ENCODE data around the gene BRME1. TPM values are rescaled to one million over a fixed set of nuclear protein-coding genes. Genes with fewer than 3 reads are reported as not detected.

The BRME1 gene
- total and polyA plus RNA-seq, 2 experiments from 2014 or later = 2.2 to 3.2 TPM

GRCh38 chr19:13942023-13942684, 36.2 kb upstream of the BRME1 start:
- H3K4me2 ChIP-seq = no peak overlapping the region
- no peaks in the 10 kb centered on the region for H3K4me1 ChIP-seq (ENCODE audit: insufficient read depth)
- no peak overlapping the region for H3K27ac ChIP-seq
- H4K20me1 ChIP-seq (ENCODE audit: insufficient read depth, poor library complexity, severe bottlenecking) = no peaks in the 10 kb centered on the region
- no peaks in the 10 kb centered on the region for H3K27me3 ChIP-seq
- no peaks in the 10 kb centered on the region for H3K9me2 ChIP-seq (replicated peaks; ENCODE audit: insufficient read depth)
- H3K9me3 ChIP-seq (ENCODE audit: low read depth) = no peaks in the 10 kb centered on the region
- no peaks in the 10 kb centered on the region for H3K36me3 ChIP-seq (replicated peaks; ENCODE audit: insufficient read depth, low read depth)
- H3K4me3 ChIP-seq = no peak overlapping the region
- no peak for DNase-seq (ENCODE audit: low spot score)
- H3K79me2 ChIP-seq = no peaks in the 10 kb centered on the region
- TF ChIP-seq EZH2 (IDR thresholded peaks at IDR 0.05; ENCODE audit: borderline replicate concordance) (no peak), CTCF (IDR thresholded peaks at IDR 0.05; ENCODE audit: poor library complexity) (no peak), EZH2phosphoT487 (IDR thresholded peaks at IDR 0.05; ENCODE audit: low read depth, severe bottlenecking, unreplicated experiment) (no peak)
- no peak overlapping the region for H2AFZ ChIP-seq
- WGBS (ENCODE audit: low lambda C conversion rate, missing lambda C conversion rate) = 100% methylated on average over 1 of the region's 1 CpG

GRCh38 chr19:13938301-13939064, 32.6 kb upstream of the BRME1 start, which contains the start of gene PODNL1:
Gene PODNL1, minus strand, starts transcription at chr19:13938417. Its CDS starts 236 bp downstream, at chr19:13938181.
- peak; percentile 17 for DNase-seq (ENCODE audit: low spot score)
- TF ChIP-seq EZH2phosphoT487 (IDR thresholded peaks at IDR 0.05; ENCODE audit: low read depth, severe bottlenecking, unreplicated experiment) (no peak), CTCF (IDR thresholded peaks at IDR 0.05; ENCODE audit: poor library complexity) (no peak), EZH2 (IDR thresholded peaks at IDR 0.05; ENCODE audit: borderline replicate concordance) (no peak)
- no peaks in the 10 kb centered on the region for H3K9me3 ChIP-seq (ENCODE audit: low read depth)
- WGBS (ENCODE audit: low lambda C conversion rate, missing lambda C conversion rate) = 48% methylated on average over 14 of the region's 21 CpGs
- no peak within 1 kb of the TSS for H3K27ac ChIP-seq
- H2AFZ ChIP-seq = no peak within 1 kb of the TSS
- no peaks in the 10 kb centered on the region for H3K36me3 ChIP-seq (replicated peaks; ENCODE audit: insufficient read depth, low read depth)
- no peaks in the 10 kb centered on the region for H3K9me2 ChIP-seq (replicated peaks; ENCODE audit: insufficient read depth)
- no peaks in the 10 kb centered on the region for H4K20me1 ChIP-seq (ENCODE audit: insufficient read depth, poor library complexity, severe bottlenecking)
- no peaks in the 10 kb centered on the region for H3K4me1 ChIP-seq (ENCODE audit: insufficient read depth)
- H3K4me3 ChIP-seq = no peak within 1 kb of the TSS
- H3K27me3 ChIP-seq = no peaks in the 10 kb centered on the region
- no peaks in the 10 kb centered on the region for H3K79me2 ChIP-seq
- H3K4me2 ChIP-seq = peak within 1 kb of the TSS; percentile 63

GRCh38 chr19:13937479-13938300, 31.8 kb upstream of the BRME1 start:
- TF ChIP-seq EZH2 (IDR thresholded peaks at IDR 0.05; ENCODE audit: borderline replicate concordance) (no peak), EZH2phosphoT487 (IDR thresholded peaks at IDR 0.05; ENCODE audit: low read depth, severe bottlenecking, unreplicated experiment) (no peak), CTCF (IDR thresholded peaks at IDR 0.05; ENCODE audit: poor library complexity) (no peak)
- Histone ChIP-seq H3K4me3 (no peak overlapping the region), H3K79me2 (no peaks in the 10 kb centered on the region), H3K27me3 (no peaks in the 10 kb centered on the region), H2AFZ (no peak overlapping the region), H4K20me1 (ENCODE audit: insufficient read depth, poor library complexity, severe bottlenecking) (no peaks in the 10 kb centered on the region), H3K9me3 (ENCODE audit: low read depth) (no peaks in the 10 kb centered on the region), H3K4me2 (peak overlapping the region; percentile 63), H3K36me3 (replicated peaks; ENCODE audit: insufficient read depth, low read depth) (no peaks in the 10 kb centered on the region), H3K9me2 (replicated peaks; ENCODE audit: insufficient read depth) (no peaks in the 10 kb centered on the region), H3K4me1 (ENCODE audit: insufficient read depth) (no peaks in the 10 kb centered on the region), H3K27ac (no peak overlapping the region)
- 50% methylated on average over 13 of the region's 29 CpGs for WGBS (ENCODE audit: low lambda C conversion rate, missing lambda C conversion rate)
- DNase-seq (ENCODE audit: low spot score) = no peak
